Measurements from ENCODE around the gene PDE2A.

The PDE2A gene

GRCh38 chr11:72635309-72635915 is 38.8 kb downstream of the PDE2A start:
- no peak for DNase-seq (ENCODE audit: low read depth)

DNA sequence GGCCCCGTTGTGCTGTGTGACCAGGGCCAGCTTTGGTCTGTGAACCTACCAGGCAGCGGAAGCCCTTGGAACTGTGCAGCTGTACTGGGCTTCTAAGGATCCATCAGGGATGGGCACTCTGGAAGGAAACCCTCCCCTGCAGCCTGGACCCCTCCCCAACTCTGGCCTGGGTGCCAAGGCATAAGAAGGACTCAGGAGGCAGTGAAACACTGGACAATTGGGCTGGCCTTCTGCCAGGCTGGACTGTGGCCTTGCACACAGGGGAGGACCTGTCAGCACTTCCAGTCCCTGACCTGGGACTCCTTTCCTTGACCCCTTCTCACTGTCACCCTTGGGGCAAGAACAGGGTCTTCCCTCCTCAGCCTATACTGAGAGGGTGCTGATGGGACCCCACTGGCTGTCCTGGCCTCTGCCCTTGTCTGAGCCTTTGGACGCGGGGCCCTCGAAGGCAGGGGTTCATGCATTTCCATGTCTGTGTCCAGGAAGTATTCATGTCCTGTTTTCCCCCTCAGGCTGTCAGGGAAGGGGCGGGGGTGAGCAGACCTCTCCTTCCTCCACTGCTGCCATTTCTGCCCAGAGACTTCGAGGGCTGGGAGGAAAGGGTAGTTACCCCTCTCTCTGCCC is 39.6 kb downstream of the PDE2A start:
- no peak for DNase-seq (ENCODE audit: low read depth)

DNA sequence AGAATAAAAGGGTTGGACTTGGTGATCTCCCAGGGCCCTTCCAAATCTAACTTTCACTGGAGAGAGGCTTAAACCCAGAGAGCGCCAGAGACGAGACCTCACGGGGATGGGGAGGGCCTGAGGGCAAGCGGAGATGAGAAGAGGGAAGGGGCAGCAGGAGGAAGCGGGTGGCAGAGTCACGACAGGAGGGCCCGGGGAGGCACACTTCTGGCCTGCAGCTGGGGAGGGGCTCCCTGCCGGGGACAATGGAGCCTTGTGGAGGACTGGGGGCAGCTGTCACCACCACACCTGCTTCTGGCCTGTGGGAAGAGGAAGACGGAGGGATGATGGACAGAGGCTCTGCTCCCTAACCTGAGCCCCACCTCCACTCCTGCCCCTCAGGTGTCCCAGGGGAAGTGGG is 40.2 kb downstream of the PDE2A start:
- no peak for DNase-seq (ENCODE audit: low read depth)

DNA sequence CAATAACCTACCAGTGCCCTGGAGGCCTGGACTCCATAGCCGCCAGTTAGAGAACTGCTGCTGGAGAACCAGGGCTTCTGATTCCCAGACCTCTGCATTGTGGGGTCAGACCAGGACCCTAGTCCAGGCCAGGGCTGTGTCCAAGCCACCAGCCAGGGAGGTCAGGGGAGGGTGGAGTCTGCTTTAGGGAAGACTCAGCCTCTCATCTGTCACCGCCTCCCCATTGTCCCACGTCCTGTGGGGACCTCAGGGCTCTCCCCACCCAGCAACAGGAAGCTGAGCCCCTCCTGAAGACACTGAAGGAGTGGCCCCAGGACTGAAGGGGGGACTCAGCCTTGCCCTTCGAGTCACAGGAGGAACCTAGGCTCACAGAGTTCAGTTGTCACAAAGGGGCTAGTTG is 41.2 kb downstream of the PDE2A start:
- DNase-seq (ENCODE audit: low read depth) = no peak

GRCh38 chr11:72631806-72632731 is 42.2 kb downstream of the PDE2A start:
- no peak for DNase-seq (ENCODE audit: low read depth)

- DNase-seq (ENCODE audit: low read depth) = no peak
These were observed 43.9 kb downstream of the PDE2A start for GRCh38 chr11:72630104-72630852.

- DNase-seq (ENCODE audit: low read depth) = no peak
These were observed 45.0 kb downstream of the PDE2A start for GRCh38 chr11:72629266-72629665.

DNA sequence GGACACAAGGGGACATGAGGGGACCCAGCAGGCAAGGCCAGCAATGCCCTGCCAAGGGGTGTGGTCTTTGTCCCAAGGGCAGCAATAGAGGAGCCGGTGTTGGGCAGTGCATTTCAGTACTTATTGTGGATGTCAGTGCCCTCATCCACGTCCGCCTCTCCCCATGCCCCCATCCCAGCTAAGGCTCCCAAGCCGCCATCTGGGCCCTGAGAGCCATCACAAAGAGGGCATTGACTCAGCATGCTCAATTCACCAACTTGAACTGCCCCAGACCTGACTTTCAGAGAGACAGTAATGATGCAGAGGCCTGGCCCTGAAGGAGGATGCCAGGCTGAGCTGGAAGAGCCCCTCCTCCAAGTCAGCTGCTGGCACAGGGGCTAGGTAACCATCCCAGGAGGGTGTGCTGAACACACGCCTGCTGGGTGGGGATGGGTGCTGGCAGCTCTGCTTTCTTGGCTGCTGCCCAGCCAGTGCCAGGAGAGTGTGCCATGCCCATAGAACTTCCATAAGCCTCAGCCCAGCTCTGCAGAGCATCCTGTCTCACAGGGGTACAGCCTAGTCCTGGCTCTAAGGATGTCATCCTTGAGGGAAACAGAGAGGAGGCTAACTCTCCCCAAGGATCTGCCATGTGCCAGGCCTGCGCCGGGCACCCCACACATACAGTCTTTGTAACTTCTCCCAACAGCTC is 46.5 kb downstream of the PDE2A start:
- DNase-seq (ENCODE audit: low read depth) = no peak

- DNase-seq (ENCODE audit: low read depth) = no peak
These were observed 47.7 kb downstream of the PDE2A start for GRCh38 chr11:72626414-72626936.

- DNase-seq (ENCODE audit: low read depth) = no peak
These were observed 48.4 kb downstream of the PDE2A start for GRCh38 chr11:72625691-72626413.

GRCh38 chr11:72624496-72625201 is 49.6 kb downstream of the PDE2A start:
- no peak for DNase-seq (ENCODE audit: low read depth)

- DNase-seq (ENCODE audit: low read depth) = no peak
These were observed 51.2 kb downstream of the PDE2A start for GRCh38 chr11:72623052-72623451.

DNA sequence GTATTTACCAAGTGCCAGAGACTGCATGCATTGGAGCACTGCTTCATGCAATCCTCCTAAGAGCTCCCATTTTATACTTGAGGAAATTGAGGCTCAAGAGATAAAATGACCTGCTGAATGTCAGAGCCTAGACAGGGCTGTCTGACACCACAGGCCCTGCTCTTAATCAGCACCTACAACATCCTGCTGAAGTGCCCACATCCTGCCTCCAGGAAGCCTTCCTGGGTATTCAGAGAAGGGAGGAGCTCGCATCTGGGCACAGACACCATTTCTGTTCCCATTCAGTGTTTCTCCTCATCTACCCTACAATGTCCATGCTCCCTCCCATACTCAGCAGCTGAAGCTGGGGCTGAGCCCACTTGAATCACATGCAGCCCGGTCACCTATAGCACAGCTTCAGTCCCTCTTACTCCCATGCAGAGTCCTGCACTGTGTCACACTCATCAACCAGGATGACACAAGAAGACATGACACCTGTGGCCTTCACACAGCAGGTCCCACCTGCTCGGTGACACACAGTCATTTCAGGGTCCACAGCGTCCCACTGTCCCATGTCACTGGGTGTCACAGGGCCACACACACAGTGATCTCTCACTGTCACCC is 53.1 kb downstream of the PDE2A start:
- DNase-seq (ENCODE audit: low read depth) = no peak

GRCh38 chr11:72618803-72619202 is 55.4 kb downstream of the PDE2A start:
- peak; percentile 12 for DNase-seq (ENCODE audit: low read depth)

GRCh38 chr11:72617080-72617762 is 57.0 kb downstream of the PDE2A start:
- DNase-seq (ENCODE audit: low read depth) = no peak

DNA sequence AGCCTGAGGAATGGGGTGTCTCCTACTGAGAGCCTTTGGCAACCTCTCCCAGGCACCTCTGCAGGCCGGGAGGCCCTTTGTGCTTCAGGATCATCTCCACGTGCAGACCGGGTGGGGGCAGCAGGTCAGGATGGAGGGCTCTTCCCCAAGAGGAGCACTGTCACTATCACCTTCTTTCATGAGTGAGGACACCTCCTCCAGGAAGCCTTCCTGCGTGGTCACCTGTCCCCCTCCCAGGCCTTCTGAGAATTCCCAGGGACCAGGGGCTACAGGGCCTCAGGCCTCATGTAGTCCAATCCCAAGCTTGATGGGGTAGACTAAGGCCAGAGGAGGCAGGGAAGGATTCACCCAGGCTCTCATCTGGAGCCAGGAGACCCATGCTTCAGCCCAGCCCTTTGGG is 57.6 kb downstream of the PDE2A start:
- no peak for DNase-seq (ENCODE audit: low read depth)

DNA sequence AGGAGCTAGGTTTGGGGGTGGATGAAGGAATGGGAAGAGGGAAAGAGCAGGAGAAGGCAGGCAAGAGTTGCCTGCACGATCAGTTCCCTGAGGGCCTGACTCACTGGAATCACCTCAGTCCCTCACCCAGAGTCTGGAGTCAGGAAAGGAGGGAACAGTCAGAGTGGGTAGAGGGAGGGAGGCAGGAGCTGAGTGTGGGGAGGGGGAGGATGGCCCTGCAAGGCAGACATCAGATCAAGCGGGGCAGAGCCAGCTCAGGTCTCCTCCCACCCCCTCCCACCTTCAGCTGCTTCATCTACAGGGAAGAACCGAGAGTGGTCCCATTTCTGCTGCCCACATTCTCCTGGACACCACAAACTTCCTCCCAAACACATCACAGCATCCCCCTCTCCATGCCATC is 58.9 kb downstream of the PDE2A start:
- DNase-seq (ENCODE audit: low read depth) = no peak

GRCh38 chr11:72614381-72614780 is 59.8 kb downstream of the PDE2A start:
- DNase-seq (ENCODE audit: low read depth) = no peak

- no peak for DNase-seq (ENCODE audit: low read depth)
These were observed 60.2 kb downstream of the PDE2A start for GRCh38 chr11:72613977-72614376.

Measured in GM04503 (cell line).